Fibroblast of lung (primary cell): ENCODE results near the gene PRPF39. TPM values are rescaled to one million over a fixed set of nuclear protein-coding genes. Genes with fewer than 3 reads are reported as not detected.

Experiments used
- DNase-seq, 2 donors: peaks; one replicate each; pipeline versions ENCODE4 v3.0.0 to v3.0.0-alpha.2; 2010; ENCODE audit warnings: low read depth in 2 of 2
- H2AFZ ChIP-seq: 2 replicates; pipeline ENCODE4 v1.5.1; 2012; ENCODE audit warnings: low read length, control low read depth, inconsistent platforms
- H3K27ac ChIP-seq: 2 replicates; pipeline ENCODE4 v1.5.1; 2011; ENCODE audit warnings: low read length, control low read depth; ENCODE audit not compliant: insufficient read depth
- H3K27me3 ChIP-seq: 2 replicates; pipeline ENCODE4 v1.5.1; 2011; ENCODE audit warnings: mild to moderate bottlenecking, low read length; ENCODE audit not compliant: control insufficient read depth, insufficient read depth
- H3K36me3 ChIP-seq: 2 replicates; pipeline ENCODE4 v1.5.1; 2011; ENCODE audit warnings: low read length; ENCODE audit not compliant: control insufficient read depth, insufficient read depth
- H3K4me1 ChIP-seq: 2 replicates; pipeline ENCODE4 v1.5.1; 2011; ENCODE audit warnings: low read length; ENCODE audit not compliant: control insufficient read depth, insufficient read depth; ENCODE audit errors: extremely low read depth
- H3K4me2 ChIP-seq: 2 replicates; pipeline ENCODE4 v1.5.1; 2011; ENCODE audit warnings: low read length, control low read depth; ENCODE audit not compliant: insufficient read depth; ENCODE audit errors: extremely low read depth
- H3K4me3 ChIP-seq, 4 experiments: fragments of 200-600 bp in 1 of 4; sonication (generic) in 1 of 4; replicated peaks in 1 of 4; 2 replicates each; pipeline ENCODE4 v1.5.1; 2011 to 2016; ENCODE audit warnings: low read length in 4 of 4, low read depth in 3 of 4, mild to moderate bottlenecking in 3 of 4, control low read depth in 2 of 4, inconsistent platforms in 1 of 4, mixed read lengths in 1 of 4; ENCODE audit not compliant: insufficient read depth in 1 of 4; ENCODE audit errors: control extremely low read depth in 1 of 4
- H3K79me2 ChIP-seq: 2 replicates; pipeline ENCODE4 v1.5.1; 2012; ENCODE audit warnings: mild to moderate bottlenecking, low read length, inconsistent platforms; ENCODE audit not compliant: control insufficient read depth, insufficient read depth
- H3K9ac ChIP-seq: 2 replicates; pipeline ENCODE4 v1.5.1; 2011; ENCODE audit warnings: mild to moderate bottlenecking, low read length, control low read depth; ENCODE audit not compliant: insufficient read depth
- H3K9me3 ChIP-seq: 2 replicates; pipeline ENCODE4 v1.5.1; 2012; ENCODE audit warnings: low read depth, low read length; ENCODE audit not compliant: control insufficient read depth, insufficient read depth
- H4K20me1 ChIP-seq: 2 replicates; pipeline ENCODE4 v1.5.1; 2011; ENCODE audit warnings: low read length; ENCODE audit not compliant: control insufficient read depth, insufficient read depth; ENCODE audit errors: extremely low read depth
- EZH2 ChIP-seq: IDR thresholded peaks from 2 replicates; pipeline ENCODE4 v1.5.1; 2012; ENCODE audit warnings: low read length, control low read depth, mild to moderate bottlenecking; ENCODE audit errors: missing control alignments
- polyA plus RNA-seq, 2 donors: library from polyadenylated mRNA; depleted of rRNA in 1 of 2; stranded (reverse) in 1 of 2; unstranded in 1 of 2; fragments of >200 nt; gene quantifications; 2 replicates each; pipeline ENCODE4 v1.2.1, GENCODE V29; 2011 to 2012; ENCODE audit warnings: missing spikeins in 1 of 2
- total RNA-seq: library from RNA; depleted of rRNA; stranded (reverse); fragments of >200 nt; gene quantifications from 2 replicates; pipeline ENCODE4 v1.2.1, GENCODE V29; 2014
- TF ChIP-seq, protein P1 (sequence below), 2 donors: IDR thresholded peaks in 1 of 2; conservative IDR thresholded peaks in 1 of 2; 1 replicate in 1 of 2; 2 replicates in 1 of 2; pipeline ENCODE4 v1.5.1; 2011 to 2012; ENCODE audit warnings: low read length in 2 of 2, control low read depth in 1 of 2, inconsistent platforms in 1 of 2, low read depth in 1 of 2, mild to moderate bottlenecking in 1 of 2

PRPF39 gene
- total and polyA plus RNA-seq, 2 donors (not counting 1 experiment from before 2014, with no cell fraction given), result 28.4 to 28.5 TPM

GRCh38 chr14:45038865-45039264 lies 45.1 kb upstream of the PRPF39 start:
- TF ChIP-seq, protein P1, sequence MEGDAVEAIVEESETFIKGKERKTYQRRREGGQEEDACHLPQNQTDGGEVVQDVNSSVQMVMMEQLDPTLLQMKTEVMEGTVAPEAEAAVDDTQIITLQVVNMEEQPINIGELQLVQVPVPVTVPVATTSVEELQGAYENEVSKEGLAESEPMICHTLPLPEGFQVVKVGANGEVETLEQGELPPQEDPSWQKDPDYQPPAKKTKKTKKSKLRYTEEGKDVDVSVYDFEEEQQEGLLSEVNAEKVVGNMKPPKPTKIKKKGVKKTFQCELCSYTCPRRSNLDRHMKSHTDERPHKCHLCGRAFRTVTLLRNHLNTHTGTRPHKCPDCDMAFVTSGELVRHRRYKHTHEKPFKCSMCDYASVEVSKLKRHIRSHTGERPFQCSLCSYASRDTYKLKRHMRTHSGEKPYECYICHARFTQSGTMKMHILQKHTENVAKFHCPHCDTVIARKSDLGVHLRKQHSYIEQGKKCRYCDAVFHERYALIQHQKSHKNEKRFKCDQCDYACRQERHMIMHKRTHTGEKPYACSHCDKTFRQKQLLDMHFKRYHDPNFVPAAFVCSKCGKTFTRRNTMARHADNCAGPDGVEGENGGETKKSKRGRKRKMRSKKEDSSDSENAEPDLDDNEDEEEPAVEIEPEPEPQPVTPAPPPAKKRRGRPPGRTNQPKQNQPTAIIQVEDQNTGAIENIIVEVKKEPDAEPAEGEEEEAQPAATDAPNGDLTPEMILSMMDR (conservative IDR thresholded peaks at IDR 0.05 in 1 of 2, IDR thresholded peaks at IDR 0.05 in 1 of 2; ENCODE audit: low read depth in 1 of 2, low read length in 2 of 2), result no peak
- no peak for TF ChIP-seq EZH2
- Histone ChIP-seq H3K36me3 (no peaks in the 10 kb centered on the region), H3K9me3 (no peaks in the 10 kb centered on the region), H3K4me3 (no peak overlapping the region), H3K27ac (no peak overlapping the region), H3K79me2 (no peaks in the 10 kb centered on the region), H3K4me1 (no peaks in the 10 kb centered on the region), H3K4me2 (no peak overlapping the region), H2AFZ (no peak overlapping the region), H3K9ac (no peak overlapping the region), H3K27me3 (no peaks in the 10 kb centered on the region), H4K20me1 (no peaks in the 10 kb centered on the region)
- no peak for DNase-seq

GRCh38 chr14:45039390-45039789 lies 44.5 kb upstream of the PRPF39 start:
- H3K27me3 ChIP-seq, result no peaks in the 10 kb centered on the region
- no peak overlapping the region for H3K9ac ChIP-seq
- H4K20me1 ChIP-seq, result no peaks in the 10 kb centered on the region
- H2AFZ ChIP-seq, result no peak overlapping the region
- H3K4me2 ChIP-seq, result no peak overlapping the region
- H3K4me1 ChIP-seq, result no peaks in the 10 kb centered on the region
- H3K4me3 ChIP-seq, result no peak overlapping the region
- H3K9me3 ChIP-seq, result no peaks in the 10 kb centered on the region
- H3K79me2 ChIP-seq, result no peaks in the 10 kb centered on the region
- TF ChIP-seq, protein P1 (conservative IDR thresholded peaks at IDR 0.05 in 1 of 2, IDR thresholded peaks at IDR 0.05 in 1 of 2; ENCODE audit: low read depth in 1 of 2, low read length in 2 of 2), result no peak
- H3K27ac ChIP-seq, result no peak overlapping the region
- no peaks in the 10 kb centered on the region for H3K36me3 ChIP-seq
- no peak for DNase-seq

DNA sequence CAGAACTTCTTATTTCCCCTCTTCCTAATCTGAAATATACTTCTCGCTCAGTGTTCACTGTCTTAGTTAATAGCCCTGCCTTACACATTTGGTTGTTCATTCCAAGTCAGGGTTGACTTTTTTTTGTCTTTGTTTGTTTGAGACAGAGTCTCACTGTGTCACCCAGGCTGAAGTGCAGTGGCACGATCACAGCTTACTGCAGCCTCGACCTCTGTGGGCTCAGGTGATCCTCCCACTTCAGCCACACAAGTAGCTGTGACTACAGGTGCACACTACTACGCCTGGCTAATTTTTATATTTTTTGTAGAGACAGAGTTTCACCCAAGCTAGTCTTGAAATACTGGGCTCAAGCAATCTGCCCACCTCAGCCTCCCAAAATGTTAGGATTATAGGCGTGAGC lies 42.3 kb upstream of the PRPF39 start:
- TF ChIP-seq, protein P1 (conservative IDR thresholded peaks at IDR 0.05 in 1 of 2, IDR thresholded peaks at IDR 0.05 in 1 of 2; ENCODE audit: low read depth in 1 of 2, low read length in 2 of 2), result no peak
- no peak for TF ChIP-seq EZH2
- H3K79me2 ChIP-seq, result no peaks in the 10 kb centered on the region
- no peak overlapping the region for H3K9ac ChIP-seq
- no peak overlapping the region for H2AFZ ChIP-seq
- DNase-seq, result no peak
- H3K27ac ChIP-seq, result no peak overlapping the region
- H4K20me1 ChIP-seq, result no peaks in the 10 kb centered on the region
- no peaks in the 10 kb centered on the region for H3K27me3 ChIP-seq
- no peak overlapping the region for H3K4me2 ChIP-seq
- H3K9me3 ChIP-seq, result no peaks in the 10 kb centered on the region
- no peaks in the 10 kb centered on the region for H3K36me3 ChIP-seq
- H3K4me3 ChIP-seq, result no peak overlapping the region
- H3K4me1 ChIP-seq, result no peaks in the 10 kb centered on the region
